Nephron (organoid): ENCODE data around the gene MATN1.

Experiments used
- H3K27ac Mint-ChIP-seq, 3 experiments: 2 replicates each; pipeline ENCODE4 v1.8.0; 2020; ENCODE audit warnings: mixed read lengths in 3 of 3, mild to moderate bottlenecking in 2 of 3, moderate library complexity in 1 of 3
- H3K27me3 Mint-ChIP-seq: 2 replicates; pipeline ENCODE4 v1.8.0; 2021; ENCODE audit warnings: low read depth, mild to moderate bottlenecking, moderate library complexity, mixed read lengths
- H3K36me3 Mint-ChIP-seq: 2 replicates; pipeline ENCODE4 v1.8.0; 2020; ENCODE audit warnings: low read depth, mixed read lengths
- H3K4me1 Mint-ChIP-seq: 2 replicates; pipeline ENCODE4 v1.8.0; 2020; ENCODE audit warnings: mixed read lengths
- H3K4me3 Mint-ChIP-seq, 3 experiments: 2 replicates each; pipeline ENCODE4 v1.8.0; 2020; ENCODE audit warnings: mild to moderate bottlenecking in 3 of 3, mixed read lengths in 3 of 3, moderate library complexity in 2 of 3
- H3K9me3 Mint-ChIP-seq: 2 replicates; pipeline ENCODE4 v1.8.0; 2020; ENCODE audit warnings: mixed read lengths
- CTCF ChIP-seq, 3 experiments: fragments of 200-600 bp; sonication (generic); IDR thresholded peaks; one replicate each; pipeline ENCODE4 v1.5.0; 2021; ENCODE audit warnings: antibody characterized with exemption in 3 of 3; ENCODE audit not compliant: unreplicated experiment in 3 of 3

MATN1 gene

GRCh38 chr1:30668546-30669327, 54.6 kb downstream of the MATN1 start:
- H3K4me3 Mint-ChIP-seq, result no peak overlapping the region
- peaks cover 3% of the 10 kb centered on the region for H3K36me3 Mint-ChIP-seq
- peaks cover 28% of the 10 kb centered on the region for H3K27me3 Mint-ChIP-seq
- peaks cover 8% of the 10 kb centered on the region for H3K9me3 Mint-ChIP-seq
- no peak overlapping the region for H3K27ac Mint-ChIP-seq
- no peak for TF ChIP-seq CTCF (IDR thresholded peaks at IDR 0.05; ENCODE audit: unreplicated experiment in 3 of 3)
- H3K4me1 Mint-ChIP-seq, result peaks cover 22% of the 10 kb centered on the region

GRCh38 chr1:30668024-30668423, 55.4 kb downstream of the MATN1 start:
- no peak for TF ChIP-seq CTCF (IDR thresholded peaks at IDR 0.05; ENCODE audit: unreplicated experiment in 3 of 3)
- Mint-ChIP-seq H3K4me3 (no peak overlapping the region), H3K4me1 (peaks cover 29% of the 10 kb centered on the region), H3K27ac (no peak overlapping the region), H3K27me3 (peaks cover 32% of the 10 kb centered on the region), H3K36me3 (no peaks in the 10 kb centered on the region), H3K9me3 (peaks cover 3% of the 10 kb centered on the region)

- Mint-ChIP-seq H3K4me3 (no peak overlapping the region), H3K27ac (no peak overlapping the region), H3K27me3 (peaks cover 41% of the 10 kb centered on the region), H3K36me3 (no peaks in the 10 kb centered on the region), H3K9me3 (no peaks in the 10 kb centered on the region), H3K4me1 (peaks cover 38% of the 10 kb centered on the region)
- no peak for TF ChIP-seq CTCF (IDR thresholded peaks at IDR 0.05; ENCODE audit: unreplicated experiment in 3 of 3)
Measured at GRCh38 chr1:30666756-30667273, 56.6 kb downstream of the MATN1 start.

GRCh38 chr1:30665216-30666010, 58.0 kb downstream of the MATN1 start:
- H3K9me3 Mint-ChIP-seq, result no peaks in the 10 kb centered on the region
- no peaks in the 10 kb centered on the region for H3K36me3 Mint-ChIP-seq
- H3K4me3 Mint-ChIP-seq, result no peak overlapping the region
- no peak for TF ChIP-seq CTCF (IDR thresholded peaks at IDR 0.05; ENCODE audit: unreplicated experiment in 3 of 3)
- peaks cover 39% of the 10 kb centered on the region for H3K4me1 Mint-ChIP-seq
- peaks cover 38% of the 10 kb centered on the region for H3K27me3 Mint-ChIP-seq
- H3K27ac Mint-ChIP-seq, result no peak overlapping the region

- no peaks in the 10 kb centered on the region for H3K9me3 Mint-ChIP-seq
- no peak overlapping the region for H3K4me3 Mint-ChIP-seq
- H3K27me3 Mint-ChIP-seq, result peaks cover 43% of the 10 kb centered on the region
- peaks cover 30% of the 10 kb centered on the region for H3K4me1 Mint-ChIP-seq
- no peak for TF ChIP-seq CTCF (IDR thresholded peaks at IDR 0.05; ENCODE audit: unreplicated experiment in 3 of 3)
- H3K36me3 Mint-ChIP-seq, result no peaks in the 10 kb centered on the region
- no peak overlapping the region for H3K27ac Mint-ChIP-seq
Measured at GRCh38 chr1:30664103-30664755, 59.2 kb downstream of the MATN1 start.
